Keratinocyte (primary cell): Measurements from ENCODE around the gene BTN3A1.

ENCODE experiments used
- EZH2 ChIP-seq: IDR thresholded peaks from one replicate; pipeline ENCODE4 v1.6.1; 2012; ENCODE audit warnings: inconsistent platforms, mild to moderate bottlenecking, low read length, moderate library complexity
- TF ChIP-seq, protein P1 (sequence below), 3 experiments: IDR thresholded peaks in 1 of 3; conservative IDR thresholded peaks in 1 of 3; optimal IDR thresholded peaks in 1 of 3; 2 replicates in 2 of 3; 3 replicates in 1 of 3; pipeline versions ENCODE3 to v1.5.1; 2011; ENCODE audit warnings: low read length in 3 of 3, mild to moderate bottlenecking in 3 of 3, moderate library complexity in 2 of 3, control low read depth in 1 of 3, inconsistent platforms in 1 of 3; ENCODE audit not compliant: insufficient read depth in 2 of 3; ENCODE audit errors: extremely low read depth in 1 of 3

DNA sequence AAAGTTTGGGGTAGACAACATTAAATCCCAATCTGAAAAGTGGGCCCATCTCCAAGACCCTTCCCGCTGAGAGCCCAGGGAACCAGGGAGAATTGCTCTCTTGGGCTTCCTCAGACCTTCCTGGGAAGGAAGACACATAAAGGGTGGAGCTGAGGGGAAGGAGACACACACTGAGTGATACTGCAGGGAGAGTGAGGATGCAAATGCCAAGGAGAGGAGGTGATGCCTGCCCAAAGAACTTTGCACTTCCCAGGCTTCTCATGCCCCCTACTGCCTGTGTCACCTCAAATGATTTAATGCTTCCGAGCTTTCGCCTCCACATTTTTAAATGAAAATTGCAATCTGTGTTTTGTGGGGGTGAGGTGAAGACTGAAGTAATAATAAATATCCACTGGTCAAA lies 48.2 kb downstream of the BTN3A1 start:
- TF ChIP-seq, protein P1, sequence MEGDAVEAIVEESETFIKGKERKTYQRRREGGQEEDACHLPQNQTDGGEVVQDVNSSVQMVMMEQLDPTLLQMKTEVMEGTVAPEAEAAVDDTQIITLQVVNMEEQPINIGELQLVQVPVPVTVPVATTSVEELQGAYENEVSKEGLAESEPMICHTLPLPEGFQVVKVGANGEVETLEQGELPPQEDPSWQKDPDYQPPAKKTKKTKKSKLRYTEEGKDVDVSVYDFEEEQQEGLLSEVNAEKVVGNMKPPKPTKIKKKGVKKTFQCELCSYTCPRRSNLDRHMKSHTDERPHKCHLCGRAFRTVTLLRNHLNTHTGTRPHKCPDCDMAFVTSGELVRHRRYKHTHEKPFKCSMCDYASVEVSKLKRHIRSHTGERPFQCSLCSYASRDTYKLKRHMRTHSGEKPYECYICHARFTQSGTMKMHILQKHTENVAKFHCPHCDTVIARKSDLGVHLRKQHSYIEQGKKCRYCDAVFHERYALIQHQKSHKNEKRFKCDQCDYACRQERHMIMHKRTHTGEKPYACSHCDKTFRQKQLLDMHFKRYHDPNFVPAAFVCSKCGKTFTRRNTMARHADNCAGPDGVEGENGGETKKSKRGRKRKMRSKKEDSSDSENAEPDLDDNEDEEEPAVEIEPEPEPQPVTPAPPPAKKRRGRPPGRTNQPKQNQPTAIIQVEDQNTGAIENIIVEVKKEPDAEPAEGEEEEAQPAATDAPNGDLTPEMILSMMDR (optimal IDR thresholded peaks at IDR 0.05 in 1 of 3, IDR thresholded peaks at IDR 0.05 in 1 of 3, conservative IDR thresholded peaks at IDR 0.05 in 1 of 3; ENCODE audit: extremely low read depth in 1 of 3, insufficient read depth in 2 of 3, low read length in 3 of 3): no peak
- TF ChIP-seq EZH2: no peak
